HTR-8/SVneo (cell line): ENCODE data around the gene RAD9B.
"Not testable (repeated sequence)": the region's sequence is repeated elsewhere in the genome, so short reads cannot be mapped to it uniquely, and the experiment has no call there.

Experiments
- DNase-seq: peaks from one replicate; pipeline ENCODE4 v3.0.0; 2011; ENCODE audit warnings: low spot score, mixed read lengths; ENCODE audit not compliant: insufficient read length
- FAIRE-seq: peaks from 2 replicates; lab custom pipeline; 2011; peaks lifted over from hg19 to GRCh38; lab: Jason Lieb, UNC

Gene RAD9B

DNA sequence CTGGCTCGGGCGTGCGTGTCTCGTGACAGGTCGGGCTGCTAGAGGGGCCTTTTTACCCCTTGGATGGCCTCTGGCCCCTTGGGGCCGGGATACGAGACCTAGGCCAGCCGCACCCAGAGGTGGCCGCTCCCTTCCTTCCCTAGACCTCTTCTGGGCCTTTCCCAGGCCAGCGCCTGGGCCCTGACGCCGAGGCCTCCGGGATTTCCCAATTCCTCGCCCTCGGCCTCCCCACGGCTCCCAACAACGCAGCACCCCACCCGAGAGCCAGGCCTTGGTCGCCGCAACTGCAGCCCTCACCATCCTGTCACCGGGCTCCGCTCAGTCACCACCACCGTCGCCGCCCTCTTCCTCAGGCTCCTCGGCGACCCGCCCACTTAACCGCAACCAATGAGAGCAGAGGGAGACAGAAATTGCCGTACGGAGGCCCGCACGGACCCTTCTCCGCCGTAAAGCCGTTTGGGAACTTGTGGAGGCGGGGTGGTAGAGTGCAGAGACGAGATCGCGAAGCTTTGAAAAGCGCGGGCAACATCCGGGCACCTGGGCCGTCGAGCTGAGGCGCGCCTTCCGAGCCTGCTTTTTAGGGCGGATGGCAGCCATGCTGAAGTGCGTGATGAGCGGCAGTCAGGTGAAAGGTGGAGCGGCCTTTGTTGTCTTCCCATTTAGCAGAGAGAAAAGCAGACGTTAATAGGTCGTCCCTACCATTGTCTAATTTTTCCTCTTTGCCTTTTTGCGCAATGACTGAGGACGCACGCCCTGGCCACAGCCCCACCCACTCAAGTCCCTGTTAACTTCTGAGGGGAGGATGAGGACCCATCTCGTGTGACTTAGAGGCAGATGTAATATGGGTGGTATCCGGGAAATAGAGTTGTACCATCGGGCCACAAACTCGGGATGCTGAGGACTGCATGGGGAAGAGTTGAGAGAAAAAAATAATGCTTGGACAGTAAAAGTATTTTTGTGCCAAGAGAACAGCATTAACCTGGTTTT is at the start of gene RAD9B, which contains the start of gene VPS29:
Gene RAD9B (plus strand): TSS at position 580 of the 987 bp plus-strand sequence. CDS start 7 bp downstream, at position 587.
Gene VPS29 (minus strand): TSS at position 360 of the 987 bp plus-strand sequence. CDS start 60 bp downstream, at position 300.
- FAIRE-seq (peak; percentile 83), DNase-seq (peak; percentile 92)

DNA sequence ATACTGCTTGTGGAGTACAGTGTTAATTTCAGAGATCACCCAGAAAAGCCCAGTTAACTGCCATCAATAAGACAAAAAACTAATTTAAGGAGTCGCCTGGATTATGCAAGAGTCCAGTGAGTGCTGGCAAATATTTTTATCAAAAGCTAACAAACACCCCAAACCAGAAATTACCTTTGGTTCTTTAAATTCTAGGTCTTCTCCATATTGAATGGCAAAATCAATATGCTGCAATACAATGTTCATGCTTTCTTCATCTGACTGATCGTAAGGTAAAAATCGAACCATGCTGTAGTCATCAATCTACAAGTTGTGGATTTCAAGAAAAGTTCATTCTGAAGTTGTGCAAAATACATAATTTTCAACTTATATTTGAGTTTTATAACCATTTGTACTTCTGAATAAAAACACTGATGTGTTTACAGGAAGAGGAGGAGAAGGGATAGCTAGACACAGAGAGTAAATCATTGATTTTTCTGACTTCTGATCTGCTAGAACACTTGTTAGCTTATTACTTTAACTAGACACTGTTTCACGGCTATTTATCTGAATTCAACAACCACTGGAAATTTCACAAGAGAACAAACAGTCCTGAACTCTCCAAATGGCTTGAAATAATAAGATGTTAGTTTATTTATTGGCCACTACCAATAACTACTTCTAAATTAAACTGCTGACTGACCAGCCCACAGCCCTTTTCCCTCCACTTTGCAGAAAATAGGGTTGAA is 48.4 kb upstream of the RAD9B start:
- DNase-seq (no peak), FAIRE-seq (no peak)

DNA sequence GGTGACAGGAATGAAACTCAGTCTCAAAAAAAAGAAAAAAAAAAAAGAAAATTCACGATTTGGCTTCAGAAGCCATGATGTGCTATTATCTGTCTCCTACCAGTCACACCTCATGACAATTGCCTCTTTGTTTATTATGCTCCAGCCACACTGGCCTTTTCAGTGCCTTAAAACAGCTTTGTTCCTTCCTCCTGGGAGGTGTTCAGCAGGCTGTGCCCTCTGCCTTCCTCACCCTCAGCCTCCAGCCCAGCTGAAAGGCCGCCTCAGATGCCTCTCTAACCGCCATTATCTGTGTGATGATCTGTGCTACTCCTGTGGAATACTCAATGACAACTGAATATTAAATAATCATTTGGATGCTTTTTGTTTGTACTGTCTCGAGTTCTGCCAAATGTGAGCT is 43.4 kb upstream of the RAD9B start:
- FAIRE-seq (no peak), DNase-seq (no peak)

DNA sequence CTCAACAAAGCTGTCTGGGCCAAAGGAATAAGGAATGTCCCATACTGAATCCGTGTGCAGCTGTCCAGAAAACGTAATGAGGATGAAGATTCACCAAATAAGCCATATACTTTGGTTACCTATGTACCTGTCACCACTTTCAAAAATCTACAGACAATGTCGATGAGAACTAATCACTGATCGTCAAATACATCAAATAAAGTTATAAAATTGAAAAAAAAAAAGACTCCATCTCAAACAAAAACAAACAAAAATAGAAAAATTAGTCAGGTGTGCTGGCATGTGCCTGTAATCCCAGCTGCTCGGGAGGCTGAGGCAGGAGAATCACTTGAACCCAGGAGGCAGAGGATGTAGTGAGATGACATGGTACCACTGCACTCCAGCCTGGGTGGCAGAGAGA is 40.9 kb upstream of the RAD9B start:
- FAIRE-seq, DNase-seq: not testable (repeated sequence)

DNA sequence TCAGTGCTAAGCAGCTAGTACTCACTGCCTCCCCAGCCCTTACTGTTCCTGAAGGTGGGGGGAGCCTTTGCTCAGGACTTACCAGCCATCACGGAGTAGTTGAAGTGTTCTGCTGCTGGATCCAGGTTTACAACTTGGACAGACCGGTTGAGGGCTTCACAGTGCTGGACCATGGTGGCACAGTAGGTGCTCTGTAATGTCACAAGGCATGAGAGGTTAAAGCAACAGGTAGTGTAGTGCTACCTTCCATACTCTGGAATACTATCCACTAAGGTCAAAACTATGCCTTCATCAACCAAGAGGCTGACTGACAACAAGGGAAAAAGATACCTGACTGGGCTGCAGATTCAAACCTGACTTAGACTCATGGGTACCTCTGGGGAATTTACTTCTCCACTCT is 37.1 kb upstream of the RAD9B start:
- DNase-seq (no peak), FAIRE-seq (no peak)

DNA sequence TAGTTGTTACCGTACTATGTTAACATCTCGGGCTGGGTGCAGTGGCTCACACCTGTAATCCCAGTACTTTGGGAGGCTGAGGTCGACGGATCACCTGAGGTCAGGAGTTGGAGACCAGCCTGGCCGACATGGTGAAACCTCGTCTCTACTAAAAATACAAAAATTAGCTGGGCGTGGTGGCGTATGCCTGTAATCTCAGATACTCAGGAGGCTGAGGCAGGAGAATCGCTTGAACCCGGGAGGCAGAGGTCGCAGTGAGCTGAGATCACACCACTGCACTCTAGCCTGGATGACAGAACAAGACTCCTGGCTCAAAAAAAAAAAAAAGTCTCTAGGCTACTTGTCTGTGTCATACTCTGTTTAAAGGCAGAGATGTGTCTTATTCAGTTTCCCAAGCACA is 36.4 kb upstream of the RAD9B start:
- not testable (repeated sequence) for DNase-seq, FAIRE-seq

DNA sequence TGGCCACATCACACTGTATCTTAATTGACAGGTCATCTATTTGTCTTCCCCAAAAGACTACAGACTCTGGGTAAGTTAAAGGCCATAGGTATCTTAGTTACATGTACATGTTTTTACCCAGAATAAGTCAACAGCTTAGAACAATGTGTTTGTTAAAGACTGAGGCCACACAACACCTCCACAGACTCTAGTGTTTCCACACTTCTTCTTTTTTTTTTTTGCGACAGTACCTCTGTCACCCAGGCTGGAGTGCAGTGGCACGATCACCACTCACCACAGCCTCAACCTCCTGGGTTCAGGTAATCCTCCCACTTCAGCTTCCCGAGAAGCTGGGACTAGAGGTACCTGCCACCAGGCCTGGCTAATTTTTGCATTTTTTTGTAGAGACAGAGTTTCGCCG is 35.3 kb upstream of the RAD9B start:
- DNase-seq (no peak), FAIRE-seq (no peak)

DNA sequence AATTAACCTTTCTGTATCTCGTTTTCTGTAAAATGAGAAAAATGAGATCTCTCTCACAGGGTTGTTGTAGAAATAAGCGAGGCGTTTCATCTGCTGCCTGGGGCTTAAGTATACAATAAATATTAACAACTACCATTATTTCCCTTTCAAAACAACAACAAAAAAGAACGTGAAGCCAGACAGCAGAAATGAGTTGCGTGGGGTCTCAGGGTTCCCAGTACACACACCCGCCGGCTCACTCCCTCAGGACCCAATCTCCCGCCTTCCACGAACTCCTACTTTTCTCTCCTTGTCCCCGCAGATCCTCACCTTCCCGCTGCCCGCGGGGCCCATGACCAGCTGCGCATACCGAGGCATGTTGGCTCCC is 34.3 kb upstream of the RAD9B start:
- DNase-seq (no peak), FAIRE-seq (no peak)

DNA sequence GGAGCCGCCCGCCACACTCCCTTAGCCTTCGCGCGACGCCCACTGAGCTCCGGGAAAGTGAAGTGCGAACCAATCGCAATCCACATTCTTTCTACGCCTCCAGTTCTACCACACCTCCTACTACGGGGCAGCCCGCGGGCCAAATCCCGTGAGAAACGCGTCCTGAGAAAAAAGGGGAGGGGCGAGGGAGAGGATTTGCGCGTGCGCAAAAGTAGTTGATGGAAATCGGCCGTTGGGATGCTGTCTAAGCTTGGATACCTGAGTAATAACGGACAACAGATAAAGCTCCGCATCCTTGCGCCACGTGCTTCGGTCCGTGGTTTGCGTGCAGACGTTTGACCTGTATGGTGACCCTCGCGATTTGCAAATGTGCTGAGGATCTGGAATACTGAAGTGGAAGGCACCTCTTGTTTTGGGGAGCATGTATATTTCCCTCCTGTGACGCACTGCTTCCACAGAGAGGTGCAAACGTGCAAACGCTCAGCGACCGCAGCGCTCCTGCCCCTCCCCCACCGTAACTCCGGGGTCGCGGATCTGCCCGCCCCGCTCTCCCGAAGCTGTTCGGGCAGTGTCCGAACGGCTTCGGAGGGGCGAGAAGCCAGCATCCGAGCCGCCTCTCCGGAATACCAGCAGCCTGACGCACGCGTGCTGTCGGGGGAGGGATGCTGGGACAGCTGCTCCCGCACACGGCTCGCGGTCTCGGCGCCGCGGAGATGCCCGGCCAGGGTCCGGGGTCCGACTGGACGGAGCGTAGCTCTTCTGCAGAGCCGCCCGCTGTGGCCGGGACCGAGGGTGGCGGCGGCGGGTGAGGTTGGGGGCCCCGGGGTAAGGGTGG is 33.7 kb upstream of the RAD9B start, which contains the start of the genes FAM216A and GPN3:
Gene FAM216A (plus strand): TSS at position 632 of the 835 bp plus-strand sequence. CDS start 31 bp downstream, at position 663.
Gene GPN3 (minus strand): TSS at position 44 of the 835 bp plus-strand sequence. CDS start 54 bp downstream, outside the sequence.
- FAIRE-seq (peak; percentile 63), DNase-seq (peak; percentile 92)

DNA sequence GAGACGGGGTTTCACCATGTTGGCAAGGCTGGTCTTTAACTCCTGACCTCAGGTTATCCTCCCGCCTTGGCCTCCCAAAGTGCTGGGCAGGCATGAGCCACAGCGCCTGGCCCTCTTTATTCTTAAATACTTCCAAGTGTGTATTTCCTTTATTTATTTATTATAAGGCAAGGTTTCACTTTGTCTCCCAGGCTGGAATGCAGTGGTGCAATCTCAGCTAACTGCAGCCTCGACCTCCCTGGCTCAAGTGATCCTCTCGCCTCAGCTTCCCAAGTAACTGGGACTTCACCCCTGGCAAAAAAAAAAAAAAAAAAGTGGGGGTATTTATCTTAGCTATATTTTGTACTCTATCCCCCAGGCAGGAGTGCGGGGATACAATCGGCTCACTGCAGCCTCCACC is 26.7 kb upstream of the RAD9B start:
- FAIRE-seq = no peak

DNA sequence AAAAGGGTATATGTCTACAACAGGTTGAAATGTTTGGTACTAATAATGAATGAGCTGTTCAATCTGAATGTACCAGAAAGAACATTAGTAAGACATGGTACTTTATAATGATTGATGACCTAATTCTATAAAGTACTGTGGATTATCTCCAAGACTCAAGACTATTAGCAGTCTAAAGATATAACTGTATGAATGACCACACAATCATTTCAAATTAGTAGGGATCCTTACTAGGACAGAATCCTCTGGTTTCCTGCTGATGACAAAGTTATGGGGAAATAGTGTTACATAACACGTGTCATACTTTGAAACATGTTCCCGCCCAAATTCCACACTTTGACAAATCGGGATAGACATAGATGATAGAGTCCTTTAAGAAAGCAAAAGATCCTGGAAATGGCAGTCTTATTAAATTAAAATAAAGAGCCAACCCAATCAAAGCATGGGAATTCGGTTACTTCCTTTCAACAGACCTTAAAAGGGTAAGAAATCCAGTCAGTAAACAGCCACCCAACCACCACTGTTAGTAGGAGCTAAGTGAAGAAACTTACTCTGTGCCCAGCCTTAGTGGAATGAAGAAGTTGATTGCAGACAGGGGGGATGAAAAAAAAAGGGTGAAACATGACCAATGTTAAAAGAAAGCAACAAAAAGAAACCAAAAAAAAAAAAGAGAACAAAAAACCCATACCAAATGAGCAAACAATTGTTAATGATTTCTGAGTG is 3.0 kb upstream of the RAD9B start:
- FAIRE-seq = no peak
- DNase-seq = no peak

More for the DNA sequence above, 26.7 kb upstream of the RAD9B start:
- no peak for DNase-seq

DNA sequence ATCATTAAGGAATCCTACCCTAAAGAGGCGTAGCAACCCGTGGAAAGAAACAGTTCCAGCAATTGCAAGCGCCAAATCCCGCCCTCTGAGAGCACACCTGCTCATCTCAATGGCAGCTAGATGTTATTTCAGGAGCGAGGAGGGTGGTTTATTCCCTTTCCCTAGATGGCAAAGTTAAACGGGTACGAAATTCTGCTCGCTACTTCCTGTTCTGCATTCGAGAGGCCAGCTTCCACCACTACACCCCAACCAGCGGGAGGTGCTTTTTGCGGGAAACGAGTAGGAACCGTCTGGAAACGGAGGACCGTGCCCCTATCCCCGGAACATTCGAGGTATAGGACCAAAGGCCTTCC is 756 bp upstream of the RAD9B start:
- no peak for DNase-seq
- no peak for FAIRE-seq

DNA sequence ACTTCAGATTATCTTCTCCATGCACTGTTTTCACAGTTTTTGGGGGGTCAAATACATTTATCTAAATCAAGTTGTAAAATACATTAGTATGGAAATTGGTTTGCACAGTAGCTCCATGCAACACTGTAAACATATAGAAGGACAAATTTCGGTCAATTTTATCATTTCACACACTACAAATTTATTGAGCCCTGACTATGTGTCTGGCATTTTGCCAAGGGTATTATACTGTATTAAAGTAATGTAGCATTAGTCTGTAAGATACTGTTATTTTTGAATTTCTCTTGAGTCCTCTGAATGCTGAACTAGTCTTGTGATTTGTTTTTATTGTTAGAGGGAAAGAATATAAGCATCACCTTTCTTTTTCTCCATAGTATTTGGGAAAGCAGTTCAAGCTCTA is 1.3 kb downstream of the RAD9B start:
- DNase-seq (no peak), FAIRE-seq (no peak)

DNA sequence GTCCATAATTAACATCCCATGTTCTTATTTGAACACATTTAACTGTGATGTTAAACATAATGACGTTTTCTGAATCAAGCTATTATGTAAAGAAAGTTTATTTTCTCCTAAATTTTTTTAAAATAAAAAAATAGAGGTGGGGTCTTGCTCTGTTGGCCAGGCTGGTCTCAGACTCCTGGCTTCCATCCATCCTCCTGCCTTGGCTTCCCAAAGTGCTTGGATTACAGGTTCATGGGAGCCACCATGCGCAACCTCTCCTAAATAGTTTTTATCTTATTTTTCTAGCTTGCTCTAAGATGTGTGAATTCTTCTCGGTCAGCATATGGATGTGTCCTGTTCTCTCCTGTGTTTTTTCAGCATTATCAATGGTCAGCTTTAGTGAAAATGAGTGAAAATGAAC is 3.2 kb downstream of the RAD9B start:
- DNase-seq = no peak
- no peak for FAIRE-seq

DNA sequence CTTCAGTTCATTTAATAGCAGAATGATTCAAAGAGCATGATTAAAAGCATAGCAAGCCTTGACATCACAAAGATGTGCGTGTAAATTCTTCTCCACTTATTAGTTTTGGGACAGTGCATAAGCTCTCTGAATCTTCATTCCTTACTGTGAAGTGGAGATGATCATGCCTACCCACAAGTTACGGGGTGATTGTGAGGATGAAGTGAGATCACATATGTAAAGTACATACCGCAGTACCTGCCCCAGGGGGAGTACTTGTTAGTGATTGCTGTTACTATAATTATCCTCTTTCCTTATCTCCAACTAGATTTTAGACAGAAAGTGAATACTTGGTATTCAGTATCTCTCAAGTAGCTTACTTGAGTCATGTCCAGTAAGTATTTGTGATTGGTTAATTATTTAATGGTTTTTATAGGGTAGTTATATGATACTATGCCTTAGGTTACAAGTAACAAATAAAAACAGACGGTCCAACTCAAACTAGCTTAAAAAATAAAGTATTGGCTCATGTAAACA is 6.0 kb downstream of the RAD9B start:
- DNase-seq (no peak), FAIRE-seq (no peak)

DNA sequence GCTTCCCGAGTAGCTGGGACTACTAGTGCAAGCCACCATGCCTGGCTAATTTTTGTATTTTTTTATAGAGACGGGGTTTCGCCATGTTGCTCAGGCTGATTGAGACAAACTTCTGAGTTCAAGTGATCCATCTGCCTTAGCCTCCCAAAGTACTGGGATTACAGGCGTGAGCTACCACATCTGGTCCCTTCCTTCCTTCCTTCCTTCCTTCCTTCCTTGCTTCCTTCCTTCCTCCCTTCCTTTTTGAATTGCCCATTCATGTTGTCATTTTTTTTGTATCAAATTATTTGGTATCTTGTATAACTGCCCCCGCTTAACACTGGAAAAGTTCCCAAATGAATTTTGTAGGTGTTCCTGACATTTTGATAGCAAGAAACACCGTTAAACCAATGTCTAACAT is 11.7 kb downstream of the RAD9B start:
- FAIRE-seq (no peak), DNase-seq (no peak)

DNA sequence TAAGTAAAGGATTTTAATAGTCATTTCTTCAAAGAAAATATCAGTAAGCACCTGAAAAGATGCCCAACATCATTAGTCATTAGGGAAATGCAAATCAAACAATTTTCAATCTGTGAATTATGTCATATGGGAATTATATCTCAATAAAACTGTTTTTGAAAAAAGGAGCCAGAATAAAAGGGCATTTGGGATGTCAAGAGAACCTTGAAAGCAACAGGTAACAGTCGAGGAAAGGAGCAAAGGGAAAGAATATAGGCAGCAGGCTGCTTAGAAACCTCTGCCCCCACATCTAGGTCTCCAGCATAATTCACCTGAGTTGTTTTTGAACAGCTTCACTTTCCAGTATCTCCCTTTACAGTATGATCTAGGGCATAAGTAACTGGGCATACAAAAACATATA is 12.2 kb downstream of the RAD9B start:
- FAIRE-seq (no peak), DNase-seq (no peak)

DNA sequence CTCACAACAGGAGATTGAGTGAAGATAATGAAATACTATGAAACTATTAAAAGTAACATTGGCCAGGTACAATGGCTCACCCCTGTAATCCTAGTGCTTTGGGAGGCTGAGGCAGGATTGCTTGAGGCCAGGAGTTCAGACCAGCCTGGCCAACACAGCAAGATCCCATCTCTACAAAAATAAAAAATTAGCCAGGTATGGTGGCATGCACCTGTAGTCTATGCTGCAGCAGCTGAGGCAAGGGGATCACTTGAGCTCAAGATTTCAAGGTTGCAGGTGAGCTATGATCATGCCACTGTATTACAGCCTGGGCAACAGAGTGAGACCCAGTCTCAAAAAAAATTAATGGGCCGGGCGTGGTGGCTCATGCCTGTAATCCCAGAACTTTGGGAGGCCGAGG is 14.9 kb downstream of the RAD9B start:
- no peak for DNase-seq
- no peak for FAIRE-seq

DNA sequence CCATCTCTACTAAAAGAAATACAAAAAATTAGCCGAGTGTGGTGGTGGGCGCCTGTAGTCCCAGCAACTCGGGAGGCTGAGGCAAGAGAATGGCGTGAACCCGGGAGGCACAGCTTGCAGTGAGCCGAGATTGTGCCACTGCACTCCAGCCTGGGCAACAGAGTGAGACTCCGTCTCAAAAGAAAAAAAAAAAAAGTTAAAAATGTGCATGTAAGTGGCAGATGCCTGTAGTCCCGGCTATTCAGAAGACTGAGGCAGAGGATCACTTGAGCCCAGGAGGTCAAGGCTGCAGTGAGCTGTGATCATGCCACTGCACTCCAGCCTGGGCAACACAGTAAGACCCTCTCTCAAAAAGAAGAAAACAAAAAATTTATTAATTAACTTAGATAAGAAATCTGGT is 15.9 kb downstream of the RAD9B start:
- FAIRE-seq, DNase-seq: not testable (repeated sequence)
